ENCODE results near the gene RAPGEF6. TPM values are rescaled to one million over a fixed set of nuclear protein-coding genes. Genes with fewer than 3 reads are reported as not detected.
A peak's percentile ranks its signal among the peaks of the same experiment; 100 is the strongest.

RAPGEF6 gene
- total RNA-seq, 1 experiment from 2014 or later = 25.0 TPM

- in situ Hi-C loops (cut with HindIII; ENCODE audit: low pct_unique_long_range_greater_than_20kb, low sequenced_read_pairs) = no loop called here
These were observed 216.2 kb downstream of the RAPGEF6 start for GRCh38 chr5:131418846-131419245.

DNA sequence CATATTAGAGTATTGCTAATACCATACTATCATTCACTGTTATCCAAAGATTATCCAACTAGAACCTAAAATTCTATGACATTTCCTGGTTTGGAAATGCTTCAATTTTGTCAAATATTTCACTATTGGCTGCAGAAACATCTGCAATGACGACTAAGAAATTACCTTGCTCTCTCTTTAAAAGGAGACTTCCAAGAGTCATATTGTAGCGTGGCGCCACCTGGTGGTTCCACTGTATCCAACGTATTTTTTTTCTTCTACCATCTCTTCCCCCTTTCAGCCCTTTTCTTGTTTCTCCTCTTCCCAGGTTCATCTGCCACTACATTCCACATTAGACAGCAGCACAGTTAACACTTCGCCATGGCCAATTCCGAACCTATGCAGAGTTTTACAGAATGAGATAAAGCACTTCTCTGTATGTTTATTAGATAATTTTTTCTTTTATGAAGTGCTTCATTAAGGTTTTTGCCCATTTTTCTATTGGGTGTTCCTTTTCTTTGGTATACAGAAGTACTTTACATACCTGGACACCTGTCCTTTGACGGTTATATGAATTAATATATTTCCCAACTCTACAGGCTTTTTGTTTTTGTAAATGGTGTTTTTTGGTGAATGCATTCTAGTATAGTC is 217.7 kb downstream of the RAPGEF6 start:
- Histone ChIP-seq H3K9me3 (ENCODE audit: control insufficient read depth, insufficient read depth, low read depth, low read length) (no peaks in the 10 kb centered on the region), H3K4me3 (ENCODE audit: low read depth in 2 of 2, low read length in 2 of 2) (no peak overlapping the region), H3K27me3 (ENCODE audit: control insufficient read depth, insufficient read depth, low read length) (no peaks in the 10 kb centered on the region), H3K27ac (ENCODE audit: low read length) (no peak overlapping the region), H3K4me1 (ENCODE audit: control insufficient read depth, insufficient read depth, low read length) (no peaks in the 10 kb centered on the region), H3K36me3 (ENCODE audit: control insufficient read depth, insufficient read depth, low read length) (no peaks in the 10 kb centered on the region)
- in situ Hi-C loops (cut with HindIII; ENCODE audit: low pct_unique_long_range_greater_than_20kb, low sequenced_read_pairs) = no loop called here
- ATAC-seq = peak; percentile 82
- BruUV-seq (replicated peaks) = TSS peak; percentile 37
- no peak for TF ChIP-seq TCF7L2 (IDR thresholded peaks at IDR 0.05; ENCODE audit: low read depth, low read length)
- TF ChIP-seq CTCF (IDR thresholded peaks at IDR 0.05) = peak; percentile 87
- DNase-seq (ENCODE audit: low read depth, low spot score) = peak; percentile 41
- ChIA-PET POLR2A (no interaction called here), CTCF (no interaction called here)
- intact Hi-C loops (cut with micrococcal nuclease; ENCODE audit: unreplicated experiment) = no loop called here

More at GRCh38 chr5:131418846-131419245, 216.2 kb downstream of the RAPGEF6 start:
- no peak overlapping the region for H3K27ac ChIP-seq (ENCODE audit: low read length)
- intact Hi-C loops (cut with micrococcal nuclease; ENCODE audit: unreplicated experiment) = no loop called here
- H3K27me3 ChIP-seq (ENCODE audit: control insufficient read depth, insufficient read depth, low read length) = no peaks in the 10 kb centered on the region
- BruUV-seq (replicated peaks) = no TSS peak
- no peak overlapping the region for H3K4me3 ChIP-seq (ENCODE audit: low read depth in 2 of 2, low read length in 2 of 2)
- DNase-seq (ENCODE audit: low read depth, low spot score) = no peak
- H3K4me1 ChIP-seq (ENCODE audit: control insufficient read depth, insufficient read depth, low read length) = no peaks in the 10 kb centered on the region
- H3K36me3 ChIP-seq (ENCODE audit: control insufficient read depth, insufficient read depth, low read length) = no peaks in the 10 kb centered on the region; the same call in 1 of the 2 replicates
- ChIA-PET POLR2A (no interaction called here), CTCF (no interaction called here)
- ATAC-seq = no peak
- no peaks in the 10 kb centered on the region for H3K9me3 ChIP-seq (ENCODE audit: control insufficient read depth, insufficient read depth, low read depth, low read length)
- TF ChIP-seq POLR2AphosphoS5 (IDR thresholded peaks at IDR 0.05; ENCODE audit: low read depth, low read length) (no peak), REST (IDR thresholded peaks at IDR 0.05; ENCODE audit: insufficient read depth in 1 of 2, low read depth in 2 of 2, low read length in 1 of 2) (no peak), TCF7L2 (IDR thresholded peaks at IDR 0.05; ENCODE audit: low read depth, low read length) (no peak), CTCF (IDR thresholded peaks at IDR 0.05) (no peak), SIN3A (IDR thresholded peaks at IDR 0.05; ENCODE audit: borderline replicate concordance, insufficient read depth, low read depth, low read length) (no peak)
